ENCODE measurements around the gene GRHL1. TPM values are rescaled to one million over a fixed set of nuclear protein-coding genes. Genes with fewer than 3 reads are reported as not detected.

Gene GRHL1
- total RNA-seq, 1 experiment from 2014 or later, result 2.5 TPM

- Histone ChIP-seq H3K27ac (ENCODE audit: insufficient read length, low read depth, low read length) (no peak overlapping the region), H2AFZ (ENCODE audit: low read length) (no peak overlapping the region), H3K23me2 (ENCODE audit: insufficient read length, low read depth, low read length, poor library complexity, severe bottlenecking) (peaks cover 2% of the 10 kb centered on the region), H3K18ac (ENCODE audit: insufficient read length, low read depth, low read length) (no peak overlapping the region), H3K23ac (ENCODE audit: insufficient read length, low read depth, low read length) (no peak overlapping the region), H3K4me2 (ENCODE audit: insufficient read depth, insufficient read length, low read length) (no peak overlapping the region), H3K4ac (ENCODE audit: low read depth, low read length) (no peak overlapping the region), H4K5ac (ENCODE audit: insufficient read length, low read depth, low read length) (no peak overlapping the region), H2BK20ac (ENCODE audit: low read depth, low read length, poor library complexity, severe bottlenecking) (no peak overlapping the region), H3K14ac (ENCODE audit: insufficient read depth, low read length) (no peak overlapping the region), H2BK5ac (ENCODE audit: insufficient read length, low read length) (no peak overlapping the region), H3K56ac (ENCODE audit: insufficient read length, low read depth, low read length) (no peak overlapping the region), H2BK12ac (ENCODE audit: insufficient read length, low read depth, low read length) (no peak overlapping the region), H3K79me1 (ENCODE audit: insufficient read depth, low read depth, low read length, poor library complexity, severe bottlenecking) (no peaks in the 10 kb centered on the region), H4K20me1 (ENCODE audit: control insufficient read depth, insufficient read depth, insufficient read length) (no peaks in the 10 kb centered on the region), H3K9me3 (ENCODE audit: control insufficient read depth, low read depth, low read length) (no peaks in the 10 kb centered on the region), H3K79me2 (ENCODE audit: insufficient read depth, low read length) (no peaks in the 10 kb centered on the region), H4K8ac (replicated peaks; ENCODE audit: insufficient read length, low read depth, low read length) (no peak overlapping the region), H3T11ph (ENCODE audit: low read length) (no peak overlapping the region), H2BK15ac (ENCODE audit: low read depth, low read length) (no peak overlapping the region), H2BK120ac (ENCODE audit: low read depth, low read length, poor library complexity, severe bottlenecking) (no peak overlapping the region), H3K4me1 (ENCODE audit: insufficient read depth, low read length) (no peaks in the 10 kb centered on the region), H4K91ac (ENCODE audit: insufficient read length, low read depth, low read length) (no peak overlapping the region), H3K27me3 (ENCODE audit: insufficient read depth, low read length) (peaks cover 6% of the 10 kb centered on the region; the same call in 1 of the 2 replicates), H2AK5ac (ENCODE audit: insufficient read length, low read length) (no peak overlapping the region), H3K9ac (ENCODE audit: extremely low read depth, insufficient read length, low read length) (no peak overlapping the region)
- Mint-ChIP-seq H3K9me3 (no peaks in the 10 kb centered on the region), H3K27me3 (ENCODE audit: low read depth) (peaks cover 46% of the 10 kb centered on the region), H3K4me3 (no peak overlapping the region), H3K36me3 (ENCODE audit: insufficient read depth in 1 of 3, low read depth in 3 of 3) (no peaks in the 10 kb centered on the region; a peak in 2 of 7 replicates), H3K27ac (no peak overlapping the region), H3K4me1 (peaks cover 11 to 21% of the 10 kb centered on the region in 2 experiments; a peak in 3 of 4 replicates)
- DNase-seq, result no peak
- no CpG with 5 or more reads among the region's 7 CpGs for WGBS (ENCODE audit: extremely low coverage, insufficient read length, low lambda C conversion rate)
- TF ChIP-seq CTCF (conservative IDR thresholded peaks at IDR 0.05), result no peak
These were observed 5.9 kb upstream of the GRHL1 start for GRCh38 chr2:9945596-9945995.
